Spinal cord (tissue), 9 donors: Measurements from ENCODE around the gene RAI14. TPM values are rescaled to one million over a fixed set of nuclear protein-coding genes. Genes with fewer than 3 reads are reported as not detected.

Experiments
- DNase-seq, 6 donors: peaks; one replicate each; pipeline versions ENCODE4 v3.0.0 to v3.0.0-alpha.2; 2013 to 2015; ENCODE audit warnings: low spot score in 6 of 6, low read depth in 4 of 6
- H3K27ac ChIP-seq: one replicate; pipeline ENCODE4 v1.5.1; 2013; ENCODE audit warnings: low read depth, low read length, control low read depth
- H3K27me3 ChIP-seq: one replicate; pipeline ENCODE4 v1.6.1; 2013; ENCODE audit warnings: low read length; ENCODE audit not compliant: control insufficient read depth, insufficient read depth
- H3K36me3 ChIP-seq: one replicate; pipeline ENCODE4 v1.6.1; 2013; ENCODE audit warnings: low read length; ENCODE audit not compliant: control insufficient read depth, insufficient read depth
- H3K4me1 ChIP-seq: one replicate; pipeline ENCODE4 v1.6.1; 2013; ENCODE audit warnings: low read length; ENCODE audit not compliant: control insufficient read depth, insufficient read depth
- H3K4me3 ChIP-seq: one replicate; pipeline ENCODE4 v1.5.1; 2013; ENCODE audit warnings: low read depth, low read length, control low read depth
- H3K9me3 ChIP-seq: one replicate; pipeline ENCODE4 v1.6.1; 2013; ENCODE audit warnings: low read length; ENCODE audit not compliant: control insufficient read depth, insufficient read depth
- polyA plus RNA-seq, 2 donors: library from polyadenylated mRNA; unstranded; fragments of 120-200 nt; gene quantifications; one replicate each; pipeline ENCODE4 v1.2.1, GENCODE V29; 2013; ENCODE audit not compliant: insufficient read length in 2 of 2
- total RNA-seq, 2 donors: library from RNA; depleted of rRNA in 1 of 2; stranded (reverse); fragments of 120-200 nt in 1 of 2; fragments of >200 nt in 1 of 2; gene quantifications; one replicate each; pipeline versions ENCODE4 v1.2.3 to v1.2.4, GENCODE V29; 2013 to 2014

Gene RAI14
- total and polyA plus RNA-seq, 4 donors, result 17.3 to 48.8 (median 26.9) TPM

DNA sequence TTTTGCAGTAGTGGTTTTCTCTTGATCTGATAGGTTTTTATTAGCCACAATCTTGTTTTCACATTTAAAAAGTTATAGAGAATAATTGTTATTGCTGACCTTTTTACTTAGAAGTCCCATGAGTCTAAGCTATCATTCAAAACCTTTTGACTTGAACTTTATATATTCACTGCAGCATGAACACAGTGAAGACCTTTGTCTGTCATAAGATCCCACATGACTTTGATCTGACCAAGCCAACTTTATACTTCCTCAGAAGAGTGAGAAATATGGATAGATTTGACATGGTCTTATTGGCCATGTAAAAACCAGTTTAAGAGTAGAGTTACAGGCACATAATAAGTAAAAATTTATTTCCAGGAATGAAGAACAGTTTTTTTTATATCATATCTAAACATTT is 225.1 kb downstream of the RAI14 start:
- Histone ChIP-seq H3K27ac (no peak overlapping the region), H3K4me1 (no peaks in the 10 kb centered on the region), H3K4me3 (no peak overlapping the region), H3K9me3 (peaks cover 3% of the 10 kb centered on the region), H3K36me3 (no peaks in the 10 kb centered on the region), H3K27me3 (no peaks in the 10 kb centered on the region)
- no peak for DNase-seq

Other genes with a start within 250 kb of the RAI14 start
- gene TTC23L, start 182.8 kb downstream of the RAI14 start, total RNA-seq, result 1 to 10 TPM; 4.1 to 6.1 TPM
- 1 to 10 TPM; 4.6 to 5.2 TPM for gene TTC23L, start 182.8 kb downstream of the RAI14 start, polyA plus RNA-seq